Transverse colon (tissue), 3 donors: ENCODE results near the gene PIGV.

Experiments
- EP300 ChIP-seq: sonication (generic); formaldehyde crosslinking; IDR thresholded peaks from one replicate; pipeline ENCODE4 v1.6.1; 2017; ENCODE audit warnings: antibody characterized with exemption, low read depth
- POLR2A ChIP-seq: fragments of 450-650 bp; IDR thresholded peaks from one replicate; pipeline ENCODE4 v1.6.1; 2016; ENCODE audit warnings: antibody characterized with exemption, mild to moderate bottlenecking, moderate library complexity
- TF ChIP-seq, protein P1 (sequence below), 5 experiments: fragments of 200-600 bp in 3 of 5; fragments of 450-650 bp in 2 of 5; sonication (generic) in 3 of 5; IDR thresholded peaks; 1 replicate in 2 of 5; 2 replicates in 3 of 5; pipeline ENCODE4 v1.5.1; 2016 to 2017; ENCODE audit warnings: antibody characterized with exemption in 5 of 5, inconsistent platforms in 3 of 5, mild to moderate bottlenecking in 2 of 5, moderate library complexity in 1 of 5

- TF ChIP-seq EP300 (no peak), POLR2A (peak; percentile 33)
- TF ChIP-seq, protein P1, sequence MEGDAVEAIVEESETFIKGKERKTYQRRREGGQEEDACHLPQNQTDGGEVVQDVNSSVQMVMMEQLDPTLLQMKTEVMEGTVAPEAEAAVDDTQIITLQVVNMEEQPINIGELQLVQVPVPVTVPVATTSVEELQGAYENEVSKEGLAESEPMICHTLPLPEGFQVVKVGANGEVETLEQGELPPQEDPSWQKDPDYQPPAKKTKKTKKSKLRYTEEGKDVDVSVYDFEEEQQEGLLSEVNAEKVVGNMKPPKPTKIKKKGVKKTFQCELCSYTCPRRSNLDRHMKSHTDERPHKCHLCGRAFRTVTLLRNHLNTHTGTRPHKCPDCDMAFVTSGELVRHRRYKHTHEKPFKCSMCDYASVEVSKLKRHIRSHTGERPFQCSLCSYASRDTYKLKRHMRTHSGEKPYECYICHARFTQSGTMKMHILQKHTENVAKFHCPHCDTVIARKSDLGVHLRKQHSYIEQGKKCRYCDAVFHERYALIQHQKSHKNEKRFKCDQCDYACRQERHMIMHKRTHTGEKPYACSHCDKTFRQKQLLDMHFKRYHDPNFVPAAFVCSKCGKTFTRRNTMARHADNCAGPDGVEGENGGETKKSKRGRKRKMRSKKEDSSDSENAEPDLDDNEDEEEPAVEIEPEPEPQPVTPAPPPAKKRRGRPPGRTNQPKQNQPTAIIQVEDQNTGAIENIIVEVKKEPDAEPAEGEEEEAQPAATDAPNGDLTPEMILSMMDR (IDR thresholded peaks at IDR 0.05) = peak; percentile 37 to 65 (median 51)
These were observed 38.7 kb downstream of the PIGV start, which contains the start of gene ZDHHC18 for GRCh38 chr1:26826261-26827105.
